ENCODE results near the gene CNTNAP2.

The CNTNAP2 gene

DNA sequence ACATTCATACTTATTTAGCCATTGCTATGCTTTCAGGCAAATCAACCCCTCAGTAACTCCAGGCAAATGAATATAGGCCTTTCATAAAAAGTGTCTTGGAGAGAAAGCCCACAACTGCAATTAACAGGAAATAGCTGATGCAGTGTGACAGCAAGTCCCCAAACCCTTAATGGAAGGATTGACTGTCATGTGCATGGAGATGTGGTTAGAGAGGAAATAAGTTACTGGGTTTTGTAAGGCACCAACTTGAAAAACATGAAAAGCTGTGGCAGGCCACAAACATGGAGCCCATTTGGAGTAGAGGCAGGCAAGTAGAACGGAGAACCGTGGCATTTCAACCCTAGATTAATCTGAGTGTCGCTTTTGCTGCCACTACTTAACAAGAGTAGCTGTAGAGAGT lies 1924.6 kb downstream of the CNTNAP2 start:
- no peaks in the 10 kb centered on the region for H3K36me3 ChIP-seq (ENCODE audit: control insufficient read depth in 4 of 4, insufficient read depth in 4 of 4, low read length in 3 of 4)
- peaks cover 0 to 32% (median 8%) of the 10 kb centered on the region in 4 experiments for H3K4me1 ChIP-seq (ENCODE audit: control extremely low read depth in 1 of 4, control insufficient read depth in 4 of 4, insufficient read depth in 4 of 4, low read length in 3 of 4)
- ChIA-PET CTCF (no interaction called here), POLR2A (no interaction called here)
- WGBS (ENCODE audit: insufficient coverage): no CpG with 5 or more reads among the region's 3 CpGs
- H3K27me3 ChIP-seq (replicated peaks in 2 of 5; ENCODE audit: control insufficient read depth in 4 of 5, insufficient read depth in 5 of 5, low read length in 4 of 5): no peaks in the 10 kb centered on the region
- H3K9me3 ChIP-seq (ENCODE audit: control extremely low read depth in 1 of 5, control insufficient read depth in 4 of 5, insufficient read depth in 2 of 5, low read depth in 1 of 5, low read length in 4 of 5): peaks cover 0 to 5% (median 0%) of the 10 kb centered on the region in 5 experiments
- DNase-seq: peak in 2 of 3 donors; percentile 48 to 63
- no peak overlapping the region for H3K27ac ChIP-seq (ENCODE audit: insufficient read depth in 1 of 2, low read depth in 1 of 2, low read length in 2 of 2, poor library complexity in 1 of 2, severe bottlenecking in 2 of 2)
- H3K4me3 ChIP-seq (ENCODE audit: control insufficient read depth in 1 of 7, extremely low read depth in 1 of 7, insufficient read depth in 4 of 7, low read depth in 2 of 7, low read length in 6 of 7): no peak overlapping the region

DNA sequence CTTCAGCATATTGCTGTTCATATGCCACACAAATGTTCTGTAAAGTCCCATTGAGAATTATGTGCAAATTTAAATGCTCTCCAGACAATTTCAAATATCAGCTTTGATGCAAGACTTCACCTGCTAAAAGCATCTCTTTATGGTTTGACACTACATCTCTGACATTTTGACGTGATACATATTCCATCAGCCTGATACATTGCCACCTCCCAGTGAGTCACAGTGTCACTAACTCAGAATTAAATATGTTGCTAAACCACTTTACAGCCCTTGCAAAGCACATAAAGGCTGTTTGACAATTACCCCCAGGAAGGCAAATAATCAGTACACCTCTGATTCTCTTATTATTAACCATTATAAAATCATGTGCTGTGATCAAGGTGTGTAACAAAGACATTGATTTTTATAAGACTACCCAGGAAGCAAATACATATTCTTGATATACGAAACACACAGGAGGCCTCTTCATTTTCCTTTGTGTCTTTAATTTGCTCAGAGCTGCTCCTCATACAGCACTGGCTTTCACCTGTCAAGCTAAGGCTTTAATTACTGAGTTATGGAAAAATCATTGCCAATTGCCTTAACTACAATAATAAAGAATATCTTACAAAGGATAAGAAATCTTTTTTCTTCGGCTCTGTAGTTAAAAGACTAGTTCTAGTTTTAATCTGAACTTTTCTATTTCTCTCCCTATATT lies 1926.5 kb downstream of the CNTNAP2 start:
- no peak overlapping the region for H3K4me3 ChIP-seq (ENCODE audit: control insufficient read depth in 1 of 7, extremely low read depth in 1 of 7, insufficient read depth in 4 of 7, low read depth in 2 of 7, low read length in 6 of 7)
- WGBS (ENCODE audit: insufficient coverage): 100% methylated on average over 1 of the region's 3 CpGs
- H3K4me1 ChIP-seq (ENCODE audit: control extremely low read depth in 1 of 4, control insufficient read depth in 4 of 4, insufficient read depth in 4 of 4, low read length in 3 of 4): peaks cover 0 to 27% (median 8%) of the 10 kb centered on the region in 4 experiments
- no peak for DNase-seq
- ChIA-PET POLR2A (no interaction called here), CTCF (interaction anchor here (1.0 kb wide), 1 partner anchor 13 kb away, joined by 3 read pairs; no protein-coding TSS in a partner anchor)
- no peak overlapping the region for H3K27ac ChIP-seq (ENCODE audit: insufficient read depth in 1 of 2, low read depth in 1 of 2, low read length in 2 of 2, poor library complexity in 1 of 2, severe bottlenecking in 2 of 2)
- peaks cover 0 to 5% (median 0%) of the 10 kb centered on the region in 5 experiments for H3K9me3 ChIP-seq (ENCODE audit: control extremely low read depth in 1 of 5, control insufficient read depth in 4 of 5, insufficient read depth in 2 of 5, low read depth in 1 of 5, low read length in 4 of 5)
- no peaks in the 10 kb centered on the region for H3K36me3 ChIP-seq (ENCODE audit: control insufficient read depth in 4 of 4, insufficient read depth in 4 of 4, low read length in 3 of 4)
- H3K27me3 ChIP-seq (replicated peaks in 2 of 5; ENCODE audit: control insufficient read depth in 4 of 5, insufficient read depth in 5 of 5, low read length in 4 of 5): no peaks in the 10 kb centered on the region

DNA sequence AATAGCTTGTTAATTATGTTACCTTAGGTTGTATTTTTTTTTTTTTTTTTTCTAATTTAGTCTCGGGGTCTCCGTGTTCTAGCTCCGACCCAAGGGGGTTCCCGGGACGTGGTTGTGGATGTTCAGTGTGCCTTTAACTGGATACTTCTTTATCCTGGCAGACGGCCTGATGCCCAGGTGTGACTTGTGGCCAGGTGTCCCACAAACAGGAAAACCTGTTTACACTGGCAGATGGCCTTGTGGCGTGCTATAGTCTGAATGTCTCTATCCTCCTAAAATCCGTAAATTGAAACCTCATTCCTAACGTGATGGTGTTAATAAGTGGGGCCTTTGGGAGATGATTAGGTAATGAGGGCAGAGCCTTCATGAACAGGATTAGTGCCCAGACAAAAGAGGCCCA lies 1927.6 kb downstream of the CNTNAP2 start:
- Histone ChIP-seq H3K9me3 (ENCODE audit: control extremely low read depth in 1 of 5, control insufficient read depth in 4 of 5, insufficient read depth in 2 of 5, low read depth in 1 of 5, low read length in 4 of 5) (peaks cover 0 to 5% (median 0%) of the 10 kb centered on the region in 5 experiments), H3K27ac (ENCODE audit: insufficient read depth in 1 of 2, low read depth in 1 of 2, low read length in 2 of 2, poor library complexity in 1 of 2, severe bottlenecking in 2 of 2) (no peak overlapping the region), H3K36me3 (ENCODE audit: control insufficient read depth in 4 of 4, insufficient read depth in 4 of 4, low read length in 3 of 4) (no peaks in the 10 kb centered on the region), H3K27me3 (replicated peaks in 2 of 5; ENCODE audit: control insufficient read depth in 4 of 5, insufficient read depth in 5 of 5, low read length in 4 of 5) (no peaks in the 10 kb centered on the region), H3K4me3 (ENCODE audit: control insufficient read depth in 1 of 7, extremely low read depth in 1 of 7, insufficient read depth in 4 of 7, low read depth in 2 of 7, low read length in 6 of 7) (no peak overlapping the region), H3K4me1 (ENCODE audit: control extremely low read depth in 1 of 4, control insufficient read depth in 4 of 4, insufficient read depth in 4 of 4, low read length in 3 of 4) (peaks cover 0 to 27% (median 8%) of the 10 kb centered on the region in 4 experiments)
- WGBS (ENCODE audit: insufficient coverage): 100% methylated on average over 7 of the region's 9 CpGs
- CTCF ChIA-PET: interaction anchor here (1.0 kb wide), 1 partner anchor 12 kb away, joined by 3 read pairs; no protein-coding TSS in a partner anchor
- POLR2A ChIA-PET: no interaction called here
- no peak for DNase-seq

DNA sequence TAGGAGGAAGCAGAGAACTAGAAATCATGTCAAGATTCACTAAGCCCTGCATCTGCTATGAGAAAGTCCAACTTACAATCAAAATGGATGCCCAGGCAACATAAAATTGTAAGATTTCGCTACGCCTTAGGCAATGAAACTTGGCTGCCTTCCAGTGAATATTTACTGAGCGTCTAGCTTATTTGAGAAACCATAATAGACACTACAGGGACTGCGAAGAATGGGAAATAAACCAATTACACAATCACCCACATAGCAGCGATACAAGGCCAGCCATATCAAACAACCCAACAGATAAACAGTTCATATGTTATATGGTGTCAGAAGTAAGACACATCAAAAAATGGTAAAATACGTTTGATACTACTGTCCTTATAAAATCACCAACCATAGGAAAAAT lies 1928.9 kb downstream of the CNTNAP2 start:
- no peaks in the 10 kb centered on the region for H3K36me3 ChIP-seq (ENCODE audit: control insufficient read depth in 4 of 4, insufficient read depth in 4 of 4, low read length in 3 of 4)
- H3K9me3 ChIP-seq (ENCODE audit: control extremely low read depth in 1 of 5, control insufficient read depth in 4 of 5, insufficient read depth in 2 of 5, low read depth in 1 of 5, low read length in 4 of 5): peaks cover 0 to 5% (median 0%) of the 10 kb centered on the region in 5 experiments
- DNase-seq: no peak
- no peak overlapping the region for H3K27ac ChIP-seq (ENCODE audit: insufficient read depth in 1 of 2, low read depth in 1 of 2, low read length in 2 of 2, poor library complexity in 1 of 2, severe bottlenecking in 2 of 2)
- 100% methylated on average over 2 of the region's 6 CpGs for WGBS (ENCODE audit: insufficient coverage)
- H3K27me3 ChIP-seq (replicated peaks in 2 of 5; ENCODE audit: control insufficient read depth in 4 of 5, insufficient read depth in 5 of 5, low read length in 4 of 5): no peaks in the 10 kb centered on the region
- peaks cover 0 to 22% (median 8%) of the 10 kb centered on the region in 4 experiments for H3K4me1 ChIP-seq (ENCODE audit: control extremely low read depth in 1 of 4, control insufficient read depth in 4 of 4, insufficient read depth in 4 of 4, low read length in 3 of 4)
- ChIA-PET CTCF (no interaction called here), POLR2A (no interaction called here)
- H3K4me3 ChIP-seq (ENCODE audit: control insufficient read depth in 1 of 7, extremely low read depth in 1 of 7, insufficient read depth in 4 of 7, low read depth in 2 of 7, low read length in 6 of 7): no peak overlapping the region

DNA sequence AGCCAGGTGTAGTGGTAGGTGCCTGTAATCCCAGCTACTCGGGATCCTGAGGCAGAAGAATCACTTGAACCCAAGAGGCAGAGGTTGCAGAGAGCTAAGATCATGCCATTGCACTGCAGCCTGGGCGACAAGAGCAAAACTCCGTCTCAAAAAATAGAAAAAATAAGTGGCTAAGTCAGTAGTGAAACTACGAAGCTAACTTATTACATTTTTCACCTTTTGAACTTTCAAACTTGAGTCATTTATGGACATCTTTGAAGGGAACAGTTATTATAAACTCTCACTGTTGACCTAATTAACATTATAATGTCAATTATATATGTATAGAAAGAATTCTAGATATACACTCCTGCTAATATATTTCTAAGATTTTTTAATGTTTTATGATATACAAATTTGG lies 1932.5 kb downstream of the CNTNAP2 start:
- CTCF ChIA-PET: interaction anchor here (1.4 kb wide), 1 partner anchor 33 kb away, joined by 3 read pairs; no protein-coding TSS in a partner anchor
- 100% methylated on average over 1 of the region's 4 CpGs for whole genome bisulfite sequencing (ENCODE audit: insufficient coverage)
- Histone ChIP-seq H3K27me3 (replicated peaks in 2 of 5; ENCODE audit: control insufficient read depth in 4 of 5, insufficient read depth in 5 of 5, low read length in 4 of 5) (no peaks in the 10 kb centered on the region), H3K27ac (ENCODE audit: insufficient read depth in 1 of 2, low read depth in 1 of 2, low read length in 2 of 2, poor library complexity in 1 of 2, severe bottlenecking in 2 of 2) (no peak overlapping the region), H3K4me3 (ENCODE audit: control insufficient read depth in 1 of 7, extremely low read depth in 1 of 7, insufficient read depth in 4 of 7, low read depth in 2 of 7, low read length in 6 of 7) (no peak overlapping the region), H3K36me3 (ENCODE audit: control insufficient read depth in 4 of 4, insufficient read depth in 4 of 4, low read length in 3 of 4) (no peaks in the 10 kb centered on the region), H3K4me1 (ENCODE audit: control extremely low read depth in 1 of 4, control insufficient read depth in 4 of 4, insufficient read depth in 4 of 4, low read length in 3 of 4) (peaks cover 0 to 4% (median 0%) of the 10 kb centered on the region in 4 experiments), H3K9me3 (ENCODE audit: control extremely low read depth in 1 of 5, control insufficient read depth in 4 of 5, insufficient read depth in 2 of 5, low read depth in 1 of 5, low read length in 4 of 5) (peaks cover 0 to 5% (median 0%) of the 10 kb centered on the region in 5 experiments)
- POLR2A ChIA-PET: no interaction called here
- DNase-seq: no peak

DNA sequence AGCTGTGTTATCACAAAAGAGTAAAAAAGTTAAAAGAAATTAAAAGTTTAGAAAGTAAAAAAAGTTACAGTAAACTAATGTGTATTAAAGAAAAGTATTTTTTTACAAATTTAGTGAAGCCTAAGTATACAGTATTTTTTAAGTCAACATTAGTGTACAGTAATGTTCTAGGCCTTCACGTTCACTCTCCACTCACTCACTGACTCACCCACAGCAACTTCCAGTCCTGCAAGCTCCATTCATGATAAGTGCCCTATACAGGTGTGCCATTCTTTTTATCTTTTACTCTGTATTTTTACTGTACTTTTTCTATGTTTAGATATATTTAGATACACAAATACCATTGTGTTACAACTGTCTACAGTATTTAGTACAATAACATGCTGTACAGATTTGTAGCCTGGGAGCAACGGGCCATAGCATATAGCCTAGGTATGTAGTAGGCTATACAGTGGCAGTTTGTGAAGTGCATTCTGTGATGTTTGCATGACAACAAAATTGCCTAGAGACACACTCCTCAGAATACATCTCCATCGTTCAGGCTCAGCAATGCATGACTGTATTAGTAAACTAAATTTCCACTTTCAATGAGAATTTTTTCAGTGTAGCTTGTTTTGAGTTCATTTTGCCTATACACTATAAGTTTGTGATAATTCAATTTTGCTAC lies 1934.0 kb downstream of the CNTNAP2 start:
- POLR2A ChIA-PET: no interaction called here
- H3K9me3 ChIP-seq (ENCODE audit: control extremely low read depth in 1 of 5, control insufficient read depth in 4 of 5, insufficient read depth in 2 of 5, low read depth in 1 of 5, low read length in 4 of 5): peaks cover 0 to 4% (median 0%) of the 10 kb centered on the region in 5 experiments
- no peak overlapping the region for H3K27ac ChIP-seq (ENCODE audit: insufficient read depth in 1 of 2, low read depth in 1 of 2, low read length in 2 of 2, poor library complexity in 1 of 2, severe bottlenecking in 2 of 2)
- DNase-seq: peak in 1 of 3 donors; percentile 7
- no peaks in the 10 kb centered on the region for H3K27me3 ChIP-seq (replicated peaks in 2 of 5; ENCODE audit: control insufficient read depth in 4 of 5, insufficient read depth in 5 of 5, low read length in 4 of 5)
- peaks cover 0 to 4% (median 0%) of the 10 kb centered on the region in 4 experiments for H3K4me1 ChIP-seq (ENCODE audit: control extremely low read depth in 1 of 4, control insufficient read depth in 4 of 4, insufficient read depth in 4 of 4, low read length in 3 of 4)
- H3K36me3 ChIP-seq (ENCODE audit: control insufficient read depth in 4 of 4, insufficient read depth in 4 of 4, low read length in 3 of 4): no peaks in the 10 kb centered on the region
- no peak overlapping the region for H3K4me3 ChIP-seq (ENCODE audit: control insufficient read depth in 1 of 7, extremely low read depth in 1 of 7, insufficient read depth in 4 of 7, low read depth in 2 of 7, low read length in 6 of 7)
- 100% methylated on average over 1 of the region's 3 CpGs for WGBS (ENCODE audit: insufficient coverage)
- CTCF ChIA-PET: no interaction called here

DNA sequence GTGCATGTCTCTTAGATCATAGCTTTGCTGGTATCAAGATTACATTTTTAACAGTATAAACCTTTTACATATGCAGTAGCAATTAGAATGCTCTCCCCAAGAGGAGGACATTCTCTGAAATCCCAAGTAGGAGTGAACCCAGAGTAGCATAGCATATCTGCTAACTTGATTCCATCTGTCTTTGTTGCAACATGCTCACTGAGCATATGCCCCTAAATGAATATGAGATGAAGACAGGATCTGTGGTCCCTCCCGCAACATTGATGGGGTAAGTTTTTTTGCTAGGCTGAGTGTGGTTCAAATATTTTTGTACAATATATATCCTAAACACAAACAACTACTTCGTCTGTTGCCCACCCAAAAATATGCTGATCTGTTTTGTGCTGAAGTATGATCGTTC lies 1939.8 kb downstream of the CNTNAP2 start:
- H3K4me1 ChIP-seq (ENCODE audit: control extremely low read depth in 1 of 4, control insufficient read depth in 4 of 4, insufficient read depth in 4 of 4, low read length in 3 of 4): no peaks in the 10 kb centered on the region
- WGBS (ENCODE audit: insufficient coverage): no CpG with 5 or more reads among the region's 3 CpGs
- ChIA-PET POLR2A (no interaction called here), CTCF (interaction anchor here (0.9 to 1.7 kb wide), 2 partner anchors 12 to 24 kb away, joined by 3 to 4 read pairs; no protein-coding TSS in a partner anchor)
- no peak for DNase-seq
- no peaks in the 10 kb centered on the region for H3K36me3 ChIP-seq (ENCODE audit: control insufficient read depth in 4 of 4, insufficient read depth in 4 of 4, low read length in 3 of 4)
- no peak overlapping the region for H3K27ac ChIP-seq (ENCODE audit: insufficient read depth in 1 of 2, low read depth in 1 of 2, low read length in 2 of 2, poor library complexity in 1 of 2, severe bottlenecking in 2 of 2)
- no peak overlapping the region for H3K4me3 ChIP-seq (ENCODE audit: control insufficient read depth in 1 of 7, extremely low read depth in 1 of 7, insufficient read depth in 4 of 7, low read depth in 2 of 7, low read length in 6 of 7)
- no peaks in the 10 kb centered on the region for H3K9me3 ChIP-seq (ENCODE audit: control extremely low read depth in 1 of 5, control insufficient read depth in 4 of 5, insufficient read depth in 2 of 5, low read depth in 1 of 5, low read length in 4 of 5)
- H3K27me3 ChIP-seq (replicated peaks in 2 of 5; ENCODE audit: control insufficient read depth in 4 of 5, insufficient read depth in 5 of 5, low read length in 4 of 5): no peaks in the 10 kb centered on the region

All from common myeloid progenitor, CD34-positive (primary cell).